ENCODE data around the gene IPCEF1. TPM values are rescaled to one million over a fixed set of nuclear protein-coding genes. Genes with fewer than 3 reads are reported as not detected.

Gene IPCEF1
- total and polyA plus RNA-seq, 2 donors (not counting 1 experiment from before 2014, with no cell fraction given) = 0.03 to 0.33 TPM

DNA sequence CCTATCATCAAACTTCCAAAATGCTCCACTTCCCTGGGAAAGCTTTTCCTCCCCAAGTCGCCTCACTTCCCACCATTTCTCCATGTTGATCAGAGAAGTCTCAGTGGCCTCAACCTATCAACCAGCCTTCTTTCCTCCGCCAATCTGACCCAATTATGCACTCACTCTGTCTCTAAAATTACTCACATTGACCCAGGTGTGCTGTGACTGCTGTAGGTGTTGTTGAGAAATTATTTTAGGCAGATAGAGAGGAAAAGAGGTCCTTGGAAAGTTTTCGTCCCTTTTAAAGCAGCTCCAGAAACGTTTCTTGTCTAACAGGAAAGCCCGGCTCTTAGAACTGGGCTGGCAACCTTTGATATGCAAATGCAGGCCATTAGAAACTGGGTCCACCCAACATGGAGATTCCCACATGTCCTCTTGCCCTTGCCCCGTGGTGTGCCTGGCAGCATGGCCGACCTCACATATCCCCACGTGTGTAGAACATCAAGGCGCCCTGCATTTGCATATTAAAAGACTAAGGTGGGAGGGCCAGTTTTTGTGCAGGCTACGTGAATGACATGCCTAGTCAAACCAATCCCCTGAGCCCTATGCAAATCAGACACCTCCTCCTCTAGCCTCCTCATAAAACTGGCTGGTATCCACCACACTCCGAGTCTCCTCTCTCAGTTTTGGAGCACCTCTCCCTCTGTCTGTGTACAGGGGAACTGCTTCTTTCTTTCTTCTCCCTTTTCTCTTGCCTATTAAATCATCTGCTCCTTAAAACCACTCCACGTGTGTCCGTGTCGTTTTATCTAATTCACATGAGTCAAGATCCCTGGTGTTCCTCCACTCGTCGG lies 12.9 kb downstream of the IPCEF1 start:
- Histone ChIP-seq H3K4me1 (ENCODE audit: control insufficient read depth, extremely low read depth, insufficient read depth, low read length) (no peaks in the 10 kb centered on the region), H3K27ac (ENCODE audit: insufficient read depth, low read length) (no peak overlapping the region), H3K27me3 (ENCODE audit: control insufficient read depth, insufficient read depth, low read length) (no peaks in the 10 kb centered on the region), H2AFZ (ENCODE audit: low read length) (no peak overlapping the region), H3K4me3 (replicated peaks in 1 of 4; ENCODE audit: control extremely low read depth in 1 of 4, insufficient read depth in 1 of 4, low read depth in 3 of 4, low read length in 4 of 4) (no peak overlapping the region), H3K36me3 (ENCODE audit: control insufficient read depth, insufficient read depth, low read length) (no peaks in the 10 kb centered on the region), H3K9ac (ENCODE audit: insufficient read depth, low read length) (no peak overlapping the region), H4K20me1 (ENCODE audit: control insufficient read depth, extremely low read depth, insufficient read depth, low read length) (no peaks in the 10 kb centered on the region), H3K79me2 (ENCODE audit: control insufficient read depth, insufficient read depth, low read length) (no peaks in the 10 kb centered on the region), H3K9me3 (ENCODE audit: control insufficient read depth, insufficient read depth, low read depth, low read length) (no peaks in the 10 kb centered on the region), H3K4me2 (ENCODE audit: extremely low read depth, insufficient read depth, low read length) (no peak overlapping the region)
- peak; percentile 28 to 70 for DNase-seq (ENCODE audit: low read depth in 2 of 2)
- TF ChIP-seq, protein P1, sequence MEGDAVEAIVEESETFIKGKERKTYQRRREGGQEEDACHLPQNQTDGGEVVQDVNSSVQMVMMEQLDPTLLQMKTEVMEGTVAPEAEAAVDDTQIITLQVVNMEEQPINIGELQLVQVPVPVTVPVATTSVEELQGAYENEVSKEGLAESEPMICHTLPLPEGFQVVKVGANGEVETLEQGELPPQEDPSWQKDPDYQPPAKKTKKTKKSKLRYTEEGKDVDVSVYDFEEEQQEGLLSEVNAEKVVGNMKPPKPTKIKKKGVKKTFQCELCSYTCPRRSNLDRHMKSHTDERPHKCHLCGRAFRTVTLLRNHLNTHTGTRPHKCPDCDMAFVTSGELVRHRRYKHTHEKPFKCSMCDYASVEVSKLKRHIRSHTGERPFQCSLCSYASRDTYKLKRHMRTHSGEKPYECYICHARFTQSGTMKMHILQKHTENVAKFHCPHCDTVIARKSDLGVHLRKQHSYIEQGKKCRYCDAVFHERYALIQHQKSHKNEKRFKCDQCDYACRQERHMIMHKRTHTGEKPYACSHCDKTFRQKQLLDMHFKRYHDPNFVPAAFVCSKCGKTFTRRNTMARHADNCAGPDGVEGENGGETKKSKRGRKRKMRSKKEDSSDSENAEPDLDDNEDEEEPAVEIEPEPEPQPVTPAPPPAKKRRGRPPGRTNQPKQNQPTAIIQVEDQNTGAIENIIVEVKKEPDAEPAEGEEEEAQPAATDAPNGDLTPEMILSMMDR (conservative IDR thresholded peaks at IDR 0.05 in 1 of 2, IDR thresholded peaks at IDR 0.05 in 1 of 2; ENCODE audit: low read depth in 1 of 2, low read length in 2 of 2) = peak in 1 of 2 donors; percentile 47
- no peak for TF ChIP-seq EZH2 (IDR thresholded peaks at IDR 0.05; ENCODE audit: low read length, missing control alignments)

DNA sequence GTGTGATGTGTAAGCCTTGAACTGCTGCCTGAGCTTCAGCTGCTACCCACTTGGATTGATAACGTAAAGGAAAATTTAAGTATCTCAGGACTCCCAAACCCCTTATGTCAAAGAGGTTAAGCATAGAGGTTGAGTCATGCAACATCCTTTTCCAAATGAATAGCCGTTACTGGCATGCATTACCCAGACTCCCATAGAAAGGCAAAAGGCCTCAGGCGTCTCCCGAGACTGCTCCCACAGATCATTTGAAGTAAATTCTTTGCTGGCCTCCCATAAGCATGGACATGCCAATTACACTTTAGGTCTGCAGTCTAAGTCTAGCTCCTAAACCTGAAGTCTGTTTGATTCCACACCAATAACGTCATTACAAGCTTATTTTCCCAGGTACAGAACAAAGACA lies 14.7 kb downstream of the IPCEF1 start:
- H3K4me2 ChIP-seq (ENCODE audit: extremely low read depth, insufficient read depth, low read length) = no peak overlapping the region
- H3K36me3 ChIP-seq (ENCODE audit: control insufficient read depth, insufficient read depth, low read length) = no peaks in the 10 kb centered on the region
- H4K20me1 ChIP-seq (ENCODE audit: control insufficient read depth, extremely low read depth, insufficient read depth, low read length) = no peaks in the 10 kb centered on the region
- no peaks in the 10 kb centered on the region for H3K79me2 ChIP-seq (ENCODE audit: control insufficient read depth, insufficient read depth, low read length)
- H3K27ac ChIP-seq (ENCODE audit: insufficient read depth, low read length) = no peak overlapping the region
- no peaks in the 10 kb centered on the region for H3K27me3 ChIP-seq (ENCODE audit: control insufficient read depth, insufficient read depth, low read length)
- H3K9me3 ChIP-seq (ENCODE audit: control insufficient read depth, insufficient read depth, low read depth, low read length) = no peaks in the 10 kb centered on the region
- H3K4me3 ChIP-seq (replicated peaks in 1 of 4; ENCODE audit: control extremely low read depth in 1 of 4, insufficient read depth in 1 of 4, low read depth in 3 of 4, low read length in 4 of 4) = no peak overlapping the region
- TF ChIP-seq EZH2 (IDR thresholded peaks at IDR 0.05; ENCODE audit: low read length, missing control alignments) = no peak
- H3K4me1 ChIP-seq (ENCODE audit: control insufficient read depth, extremely low read depth, insufficient read depth, low read length) = no peaks in the 10 kb centered on the region
- no peak overlapping the region for H2AFZ ChIP-seq (ENCODE audit: low read length)
- DNase-seq (ENCODE audit: low read depth in 2 of 2) = peak in 1 of 2 donors; percentile 51
- H3K9ac ChIP-seq (ENCODE audit: insufficient read depth, low read length) = no peak overlapping the region

DNA sequence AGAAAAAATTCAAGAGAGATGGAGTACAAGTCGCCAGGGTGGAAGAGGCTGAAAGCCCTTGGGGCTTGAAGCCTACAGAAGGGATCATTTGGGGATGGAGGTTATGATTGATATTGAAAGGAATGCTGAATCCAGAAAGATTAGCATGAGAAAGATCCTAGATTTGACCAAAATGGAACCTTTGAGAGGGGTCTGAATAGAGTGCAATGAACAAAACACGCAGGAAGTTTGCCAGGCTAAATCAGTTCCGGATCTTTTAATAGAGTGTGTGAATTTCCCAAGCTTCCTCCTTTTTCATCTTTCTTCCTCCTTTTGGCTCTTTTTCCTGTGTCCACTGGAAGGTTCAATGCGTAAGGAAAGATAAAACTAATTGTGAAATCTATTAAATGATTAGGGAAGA lies 15.3 kb downstream of the IPCEF1 start:
- Histone ChIP-seq H2AFZ (ENCODE audit: low read length) (no peak overlapping the region), H4K20me1 (ENCODE audit: control insufficient read depth, extremely low read depth, insufficient read depth, low read length) (no peaks in the 10 kb centered on the region), H3K36me3 (ENCODE audit: control insufficient read depth, insufficient read depth, low read length) (no peaks in the 10 kb centered on the region), H3K27ac (ENCODE audit: insufficient read depth, low read length) (no peak overlapping the region), H3K79me2 (ENCODE audit: control insufficient read depth, insufficient read depth, low read length) (no peaks in the 10 kb centered on the region), H3K4me3 (replicated peaks in 1 of 4; ENCODE audit: control extremely low read depth in 1 of 4, insufficient read depth in 1 of 4, low read depth in 3 of 4, low read length in 4 of 4) (no peak overlapping the region), H3K27me3 (ENCODE audit: control insufficient read depth, insufficient read depth, low read length) (no peaks in the 10 kb centered on the region), H3K4me2 (ENCODE audit: extremely low read depth, insufficient read depth, low read length) (no peak overlapping the region), H3K9ac (ENCODE audit: insufficient read depth, low read length) (no peak overlapping the region), H3K4me1 (ENCODE audit: control insufficient read depth, extremely low read depth, insufficient read depth, low read length) (no peaks in the 10 kb centered on the region), H3K9me3 (ENCODE audit: control insufficient read depth, insufficient read depth, low read depth, low read length) (no peaks in the 10 kb centered on the region)
- TF ChIP-seq, protein P1 (conservative IDR thresholded peaks at IDR 0.05 in 1 of 2, IDR thresholded peaks at IDR 0.05 in 1 of 2; ENCODE audit: low read depth in 1 of 2, low read length in 2 of 2) = no peak
- TF ChIP-seq EZH2 (IDR thresholded peaks at IDR 0.05; ENCODE audit: low read length, missing control alignments) = no peak
- DNase-seq (ENCODE audit: low read depth in 2 of 2) = no peak

Data from fibroblast of lung (primary cell).